ENCODE measurements around the gene USP9X.

- TF ChIP-seq POLR2A (IDR thresholded peaks at IDR 0.05): no peak
- TF ChIP-seq CTCF (IDR thresholded peaks at IDR 0.05): no peak
Measured at GRCh38 chrX:41035582-41035981, 49.7 kb upstream of the USP9X start.

Data from transverse colon (tissue), 3 donors.